CD4-positive, alpha-beta T cell treated with Interleukin-4 for 4 hours (primary cell): ENCODE data around the gene DPH7.
"Not testable (repeated sequence)": the region's sequence is repeated elsewhere in the genome, so short reads cannot be mapped to it uniquely, and the experiment has no call there.

Source experiments
- DNase-seq: peaks from one replicate; pipeline ENCODE4 v3.0.0-alpha.2; 2020

Gene DPH7

GRCh38 chr9:137580209-137580953 is 1.7 kb upstream of the DPH7 start:
- DNase-seq = no peak

- DNase-seq = no peak
Measured at GRCh38 chr9:137579259-137579604, 507 bp upstream of the DPH7 start.

GRCh38 chr9:137575716-137576411 is 2.9 kb downstream of the DPH7 start:
- no peak for DNase-seq

GRCh38 chr9:137575364-137575715 is 3.4 kb downstream of the DPH7 start:
- DNase-seq = peak; percentile 18

GRCh38 chr9:137574192-137574591 is 4.5 kb downstream of the DPH7 start:
- no peak for DNase-seq

GRCh38 chr9:137570566-137570965 is 8.2 kb downstream of the DPH7 start:
- DNase-seq = no peak

GRCh38 chr9:137569609-137570203 is 9.0 kb downstream of the DPH7 start:
- DNase-seq = no peak

GRCh38 chr9:137568445-137568844 is 10.3 kb downstream of the DPH7 start:
- not testable (repeated sequence) for DNase-seq

GRCh38 chr9:137564817-137565411 is 13.8 kb downstream of the DPH7 start:
- no peak for DNase-seq

GRCh38 chr9:137564134-137564533 is 14.6 kb downstream of the DPH7 start:
- DNase-seq = no peak

- no peak for DNase-seq
Measured at GRCh38 chr9:137558127-137558526, 20.6 kb downstream of the DPH7 start.

- no peak for DNase-seq
Measured at GRCh38 chr9:137556069-137556838, 22.5 kb downstream of the DPH7 start.

- no peak for DNase-seq
Measured at GRCh38 chr9:137555179-137555578, 23.5 kb downstream of the DPH7 start.

- no peak for DNase-seq
Measured at GRCh38 chr9:137554349-137554748, 24.4 kb downstream of the DPH7 start.

GRCh38 chr9:137553654-137554053 is 25.1 kb downstream of the DPH7 start:
- not testable (repeated sequence) for DNase-seq

- no peak for DNase-seq
Measured at GRCh38 chr9:137552022-137552768, 26.5 kb downstream of the DPH7 start.

GRCh38 chr9:137551264-137552021 is 27.3 kb downstream of the DPH7 start, which contains the start of gene MRPL41:
TSS of gene MRPL41 (plus strand) at chr9:137551879. CDS start at chr9:137552082, 203 bp downstream.
- peak; percentile 88 for DNase-seq

- not testable (repeated sequence) for DNase-seq
Measured at GRCh38 chr9:137550958-137551263, 27.8 kb downstream of the DPH7 start.

GRCh38 chr9:137550231-137550621 is 28.5 kb downstream of the DPH7 start, which contains the start of gene PNPLA7:
TSS of gene PNPLA7 (minus strand) at chr9:137550402. CDS start at chr9:137550197, 205 bp downstream.
- peak; percentile 57 for DNase-seq

- DNase-seq = no peak
Measured at GRCh38 chr9:137547687-137548543, 30.8 kb downstream of the DPH7 start.
